Omental fat pad (tissue), 4 donors: ENCODE results near the gene KDM2A. TPM values are rescaled to one million over a fixed set of nuclear protein-coding genes. Genes with fewer than 3 reads are reported as not detected.
"Not testable (repeated sequence)": the region's sequence is repeated elsewhere in the genome, so short reads cannot be mapped to it uniquely, and the experiment has no call there.

Experiments
- ATAC-seq: fragments of 150-250 bp; one replicate; pipeline ENCODE4 v1.9.1; 2016; ENCODE audit warnings: mild to moderate bottlenecking, moderate library complexity; ENCODE audit not compliant: low FRiP score
- DNase-seq: peaks from one replicate; pipeline ENCODE4 v3.0.0-alpha.2; 2019; ENCODE audit warnings: low spot score
- total RNA-seq, 4 donors: library from RNA; depleted of rRNA; stranded (reverse); fragments of >200 nt; gene quantifications; one replicate each; pipeline ENCODE4 v1.1.0, GENCODE V29; 2016
- TF ChIP-seq, protein P1 (sequence below), 3 donors: fragments of 450-650 bp; IDR thresholded peaks; one replicate each; pipeline ENCODE4 v1.5.1; 2016 to 2017; ENCODE audit warnings: antibody characterized with exemption in 3 of 3, mild to moderate bottlenecking in 3 of 3, moderate library complexity in 2 of 3

KDM2A gene
- total RNA-seq, 4 donors from 2014 or later: 47.4 to 83.6 (median 56.6) TPM

DNA sequence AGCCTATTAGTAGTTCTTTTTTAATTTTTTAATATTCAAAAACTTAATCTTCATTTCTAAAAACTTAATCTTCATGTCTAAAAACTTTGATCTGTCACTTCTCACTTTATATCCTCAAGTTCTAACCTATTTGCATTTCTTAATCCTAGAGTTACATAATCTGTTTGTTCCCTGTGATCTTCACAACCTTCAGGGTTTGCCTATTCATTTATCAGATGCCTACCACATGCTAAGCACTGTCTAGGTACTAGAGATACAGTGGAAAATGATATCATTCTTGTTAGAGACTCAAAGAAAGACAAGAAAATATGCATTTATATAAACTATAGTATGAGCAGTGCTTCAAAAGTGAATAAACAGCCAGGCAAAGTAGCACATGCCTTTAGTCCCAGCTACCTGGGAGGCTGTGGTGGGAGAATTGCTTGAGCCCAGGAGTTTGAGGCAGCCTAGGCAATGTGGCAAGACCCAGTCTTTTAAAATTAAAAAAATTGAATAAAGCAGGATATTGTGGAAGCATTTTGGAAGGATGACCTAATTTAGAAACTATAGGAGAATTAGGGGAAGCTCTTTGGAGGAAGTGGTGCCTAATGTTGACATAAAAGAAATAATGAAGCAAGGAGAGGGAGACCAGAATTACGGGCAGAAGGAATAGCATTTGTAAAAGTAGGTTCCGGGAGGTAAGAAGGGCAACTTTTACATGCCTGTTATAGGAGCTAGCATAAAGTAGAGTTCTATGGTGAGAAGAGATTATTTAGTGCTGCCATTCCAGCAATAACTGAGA, 92.8 kb downstream of the KDM2A start:
- DNase-seq (no peak), ATAC-seq (no peak)
- TF ChIP-seq, protein P1, sequence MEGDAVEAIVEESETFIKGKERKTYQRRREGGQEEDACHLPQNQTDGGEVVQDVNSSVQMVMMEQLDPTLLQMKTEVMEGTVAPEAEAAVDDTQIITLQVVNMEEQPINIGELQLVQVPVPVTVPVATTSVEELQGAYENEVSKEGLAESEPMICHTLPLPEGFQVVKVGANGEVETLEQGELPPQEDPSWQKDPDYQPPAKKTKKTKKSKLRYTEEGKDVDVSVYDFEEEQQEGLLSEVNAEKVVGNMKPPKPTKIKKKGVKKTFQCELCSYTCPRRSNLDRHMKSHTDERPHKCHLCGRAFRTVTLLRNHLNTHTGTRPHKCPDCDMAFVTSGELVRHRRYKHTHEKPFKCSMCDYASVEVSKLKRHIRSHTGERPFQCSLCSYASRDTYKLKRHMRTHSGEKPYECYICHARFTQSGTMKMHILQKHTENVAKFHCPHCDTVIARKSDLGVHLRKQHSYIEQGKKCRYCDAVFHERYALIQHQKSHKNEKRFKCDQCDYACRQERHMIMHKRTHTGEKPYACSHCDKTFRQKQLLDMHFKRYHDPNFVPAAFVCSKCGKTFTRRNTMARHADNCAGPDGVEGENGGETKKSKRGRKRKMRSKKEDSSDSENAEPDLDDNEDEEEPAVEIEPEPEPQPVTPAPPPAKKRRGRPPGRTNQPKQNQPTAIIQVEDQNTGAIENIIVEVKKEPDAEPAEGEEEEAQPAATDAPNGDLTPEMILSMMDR (IDR thresholded peaks at IDR 0.05): no peak

DNA sequence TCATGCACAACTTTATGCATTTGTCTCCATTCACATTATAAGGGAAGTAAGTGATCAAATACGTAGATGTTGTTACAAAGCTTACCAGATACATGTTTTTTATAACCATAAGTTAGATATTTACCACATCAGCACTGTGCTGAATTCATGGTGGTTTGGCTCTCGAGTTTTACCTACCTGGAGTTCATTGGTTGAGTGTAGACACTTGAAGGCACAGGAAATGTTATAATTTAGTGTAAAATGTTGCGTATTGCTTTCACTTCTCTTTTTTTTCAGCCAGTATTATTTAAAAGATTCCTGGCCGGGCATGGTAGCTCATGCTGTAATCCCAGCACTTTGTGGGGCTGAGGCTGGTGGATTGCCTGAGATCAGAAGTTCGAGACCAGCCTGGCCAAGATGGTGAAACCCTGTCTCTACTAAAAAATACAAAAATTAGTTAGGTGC, 94.1 kb downstream of the KDM2A start:
- DNase-seq: no peak
- TF ChIP-seq, protein P1 (IDR thresholded peaks at IDR 0.05): no peak
- ATAC-seq: no peak

DNA sequence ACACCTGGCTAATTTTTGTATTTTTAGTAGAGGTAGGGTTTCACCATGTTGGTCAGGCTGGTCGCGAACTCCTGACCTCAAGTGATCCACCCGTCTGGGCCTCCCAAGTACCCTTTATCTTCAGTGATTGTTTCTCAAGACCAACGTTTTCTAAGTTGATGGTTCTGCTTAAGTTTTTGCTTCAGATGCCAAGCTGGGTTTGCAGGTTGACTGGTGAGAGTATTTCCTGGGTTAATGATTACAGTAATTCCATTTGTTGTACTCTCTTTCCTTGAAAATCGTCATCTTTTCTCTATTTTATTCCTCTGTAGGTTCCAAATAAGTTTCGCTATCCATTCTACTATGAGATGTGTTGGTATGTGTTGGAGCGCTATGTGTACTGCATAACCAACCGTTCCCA, 108.7 kb downstream of the KDM2A start:
- ATAC-seq (no peak), DNase-seq (no peak)
- TF ChIP-seq, protein P1 (IDR thresholded peaks at IDR 0.05): no peak

GRCh38 chr11:67230406-67230805, 111.3 kb downstream of the KDM2A start:
- no peak for ATAC-seq
- DNase-seq: no peak
- TF ChIP-seq, protein P1 (IDR thresholded peaks at IDR 0.05): no peak

- TF ChIP-seq, protein P1 (IDR thresholded peaks at IDR 0.05): no peak
- DNase-seq (no peak), ATAC-seq (no peak)
Observed at GRCh38 chr11:67230886-67231285, 111.8 kb downstream of the KDM2A start.

DNA sequence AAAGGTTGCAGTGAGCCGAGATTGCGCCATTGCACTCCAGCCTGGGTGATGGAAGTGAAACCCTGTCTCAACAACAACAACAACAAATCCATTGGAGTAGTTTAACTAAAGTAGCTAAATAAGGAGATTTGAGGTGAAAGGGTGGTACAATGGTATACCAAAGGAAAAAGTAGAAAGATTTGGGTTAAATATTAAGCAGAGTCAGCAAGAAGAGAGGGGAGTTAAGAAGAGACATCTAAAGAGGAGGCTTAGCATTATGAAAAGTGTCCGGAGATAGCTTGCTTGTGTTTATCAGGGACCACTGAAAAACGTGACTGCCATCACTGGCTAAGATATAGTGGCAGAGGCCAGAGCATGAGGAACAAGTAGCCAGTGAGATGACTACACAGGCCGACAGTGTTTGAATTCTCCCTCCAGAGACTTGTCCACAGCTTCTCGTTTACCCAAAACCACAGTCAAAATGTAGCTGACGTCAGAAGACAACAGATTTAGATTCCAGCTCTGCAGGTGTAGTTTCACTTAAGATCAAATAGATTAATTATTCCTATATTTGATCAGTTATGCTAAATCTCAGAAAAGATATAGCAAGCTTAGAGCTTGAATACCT, 114.6 kb downstream of the KDM2A start:
- ATAC-seq (no peak), DNase-seq (no peak)
- TF ChIP-seq, protein P1 (IDR thresholded peaks at IDR 0.05): no peak

DNA sequence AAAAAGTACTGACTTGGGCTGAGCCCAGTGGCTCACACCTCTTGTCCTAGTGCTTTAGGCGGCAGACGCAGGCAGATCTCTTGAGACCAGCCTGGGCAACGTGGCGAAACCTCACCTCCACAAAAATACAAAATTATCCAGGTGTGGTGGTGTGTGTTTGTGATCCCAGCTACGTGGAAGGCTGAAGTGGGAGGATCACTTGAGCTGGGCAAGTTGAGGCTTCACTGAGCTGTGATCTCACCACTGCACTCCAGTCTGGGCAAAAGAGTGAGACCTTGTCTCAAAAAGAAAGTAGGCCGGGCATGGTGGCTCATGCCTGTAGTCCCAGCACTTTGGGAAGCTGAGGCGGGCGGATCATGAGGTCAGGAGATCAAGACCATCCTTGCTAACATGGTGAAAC, 115.5 kb downstream of the KDM2A start:
- not testable (repeated sequence) for ATAC-seq

More for the DNA sequence above, 115.5 kb downstream of the KDM2A start:
- not testable (repeated sequence) for DNase-seq
